HEK293 (cell line): Measurements from ENCODE around the gene PITRM1.

Experiments
- CTCF ChIA-PET: fragments of 350-600 bp; formaldehyde crosslinking; extraction: SDS; loops from one replicate; lab custom pipeline; 2021; ENCODE audit warnings: antibody characterized with exemption; lab: Yijun Ruan, JAX
- POLR2A ChIA-PET: fragments of 300-600 bp; formaldehyde crosslinking; extraction: SDS; loops from one replicate; lab custom pipeline; 2020; ENCODE audit warnings: antibody characterized with exemption, inconsistent platforms; lab: Yijun Ruan, JAX
- H3K27ac ChIP-seq: fragments of 200-500 bp; sonication (Bioruptor generic); 2 replicates; pipeline ENCODE4 v1.5.1; 2014; ENCODE audit warnings: low read depth, low read length, control low read depth, inconsistent platforms; ENCODE audit errors: extremely low read depth
- H3K36me3 ChIP-seq, 2 experiments: fragments of 200-500 bp in 1 of 2; sonication (Bioruptor generic) in 1 of 2; 1 replicate in 1 of 2; 2 replicates in 1 of 2; pipeline ENCODE4 v1.5.1; 2014 to 2017; ENCODE audit warnings: inconsistent platforms in 2 of 2, low read length in 2 of 2; ENCODE audit not compliant: control insufficient read depth in 2 of 2, insufficient read depth in 1 of 2
- H3K4me1 ChIP-seq: fragments of 200-500 bp; sonication (Bioruptor generic); 2 replicates; pipeline ENCODE4 v1.5.1; 2014; ENCODE audit warnings: mild to moderate bottlenecking, low read length, inconsistent platforms; ENCODE audit not compliant: control insufficient read depth, insufficient read depth
- H3K4me3 ChIP-seq: 2 replicates; pipeline ENCODE4 v1.5.1; 2011; ENCODE audit warnings: low read depth, mild to moderate bottlenecking, control low read depth, low read length, moderate library complexity
- H3K9me3 ChIP-seq: fragments of 200-500 bp; sonication (Bioruptor generic); 2 replicates; pipeline ENCODE4 v1.5.1; 2014; ENCODE audit warnings: low read depth, low read length, inconsistent platforms; ENCODE audit not compliant: control insufficient read depth, insufficient read depth
- GLI4 ChIP-seq: fragments of 450-650 bp; formaldehyde crosslinking; IDR thresholded peaks from 2 replicates; pipeline ENCODE4 v1.5.1; 2016; ENCODE audit warnings: missing biosample characterization, missing genetic modification characterization
- GLIS2 ChIP-seq: fragments of 450-650 bp; formaldehyde crosslinking; IDR thresholded peaks from 2 replicates; pipeline ENCODE4 v1.5.1; 2016; ENCODE audit warnings: missing biosample characterization, missing genetic modification characterization
- IKZF3 ChIP-seq: fragments of 450-650 bp; IDR thresholded peaks from 2 replicates; pipeline ENCODE4 v1.5.0; 2018; ENCODE audit warnings: missing biosample characterization, mild to moderate bottlenecking, missing genetic modification characterization, moderate library complexity
- KLF10 ChIP-seq: fragments of 450-650 bp; IDR thresholded peaks from 2 replicates; pipeline ENCODE4 v1.5.1; 2018; ENCODE audit warnings: missing biosample characterization, mild to moderate bottlenecking, missing genetic modification characterization
- KLF8 ChIP-seq: fragments of 450-650 bp; formaldehyde crosslinking; IDR thresholded peaks from 2 replicates; pipeline ENCODE4 v1.5.1; 2016; ENCODE audit warnings: missing biosample characterization, missing genetic modification characterization
- PRDM1 ChIP-seq: fragments of 450-650 bp; formaldehyde crosslinking; IDR thresholded peaks from 2 replicates; pipeline ENCODE4; 2016; ENCODE audit warnings: missing biosample characterization, missing genetic modification characterization
- PRDM10 ChIP-seq: fragments of 450-650 bp; formaldehyde crosslinking; IDR thresholded peaks from 2 replicates; pipeline ENCODE4 v1.5.1; 2016; ENCODE audit warnings: missing biosample characterization, missing genetic modification characterization
- SCRT2 ChIP-seq: fragments of 450-650 bp; formaldehyde crosslinking; IDR thresholded peaks from 2 replicates; pipeline ENCODE4 v1.5.1; 2016; ENCODE audit warnings: missing biosample characterization, missing genetic modification characterization
- SP7 ChIP-seq: fragments of 450-650 bp; formaldehyde crosslinking; IDR thresholded peaks from 2 replicates; pipeline ENCODE4 v1.5.1; 2016; ENCODE audit warnings: missing biosample characterization, missing genetic modification characterization
- TSHZ1 ChIP-seq: fragments of 450-650 bp; formaldehyde crosslinking; IDR thresholded peaks from 2 replicates; pipeline ENCODE4 v1.5.1; 2016; ENCODE audit warnings: missing biosample characterization, missing genetic modification characterization, borderline replicate concordance
- YY1 ChIP-seq: fragments of 450-650 bp; formaldehyde crosslinking; IDR thresholded peaks from 2 replicates; pipeline ENCODE4 v1.5.1; 2018; ENCODE audit warnings: missing biosample characterization, missing genetic modification characterization
- ZBTB44 ChIP-seq: fragments of 450-650 bp; IDR thresholded peaks from 2 replicates; pipeline ENCODE4 v1.5.1; 2018; ENCODE audit warnings: missing biosample characterization, mild to moderate bottlenecking, missing genetic modification characterization
- ZBTB8A ChIP-seq: fragments of 450-650 bp; formaldehyde crosslinking; IDR thresholded peaks from 2 replicates; pipeline ENCODE4 v1.5.1; 2016; ENCODE audit warnings: missing biosample characterization, missing genetic modification characterization
- ZNF184 ChIP-seq: fragments of 450-650 bp; IDR thresholded peaks from 2 replicates; pipeline ENCODE4 v1.5.1; 2018; ENCODE audit warnings: missing biosample characterization, mild to moderate bottlenecking, missing genetic modification characterization
- ZNF362 ChIP-seq: fragments of 450-650 bp; formaldehyde crosslinking; IDR thresholded peaks from 2 replicates; pipeline ENCODE4 v1.5.1; 2016; ENCODE audit warnings: missing biosample characterization, missing genetic modification characterization
- ZNF449 ChIP-seq: fragments of 450-650 bp; formaldehyde crosslinking; IDR thresholded peaks from 2 replicates; pipeline ENCODE4 v1.5.1; 2017; ENCODE audit warnings: missing biosample characterization, mild to moderate bottlenecking, missing genetic modification characterization, moderate library complexity
- ZNF600 ChIP-seq: fragments of 450-650 bp; formaldehyde crosslinking; IDR thresholded peaks from 2 replicates; pipeline ENCODE4 v1.5.1; 2016; ENCODE audit warnings: missing biosample characterization, missing genetic modification characterization
- ZNF830 ChIP-seq: fragments of 450-650 bp; IDR thresholded peaks from 2 replicates; pipeline ENCODE4 v1.5.0; 2018; ENCODE audit warnings: missing biosample characterization, missing genetic modification characterization, low read depth, mild to moderate bottlenecking, moderate library complexity
- ZXDB ChIP-seq: fragments of 450-650 bp; formaldehyde crosslinking; IDR thresholded peaks from 2 replicates; pipeline ENCODE4 v1.5.1; 2016; ENCODE audit warnings: missing biosample characterization, missing genetic modification characterization
- TF ChIP-seq, protein P1 (sequence below): fragments of 450-650 bp; formaldehyde crosslinking; IDR thresholded peaks from 2 replicates; pipeline ENCODE4 v1.5.1; 2016; ENCODE audit warnings: missing biosample characterization, missing genetic modification characterization
- TF ChIP-seq, protein P2 (sequence below): fragments of 450-650 bp; formaldehyde crosslinking; IDR thresholded peaks from 2 replicates; pipeline ENCODE4 v1.5.1; 2016; ENCODE audit warnings: missing biosample characterization, missing genetic modification characterization

PITRM1 gene

GRCh38 chr10:3095373-3096139 is 77.0 kb downstream of the PITRM1 start:
- Histone ChIP-seq H3K4me3 (peak overlapping the region; percentile 10; the same call in 1 of the 2 replicates), H3K4me1 (peaks cover 13% of the 10 kb centered on the region), H3K9me3 (no peaks in the 10 kb centered on the region), H3K27ac (peak overlapping the region; percentile 42), H3K36me3 (peaks cover 10 to 29% of the 10 kb centered on the region in 2 experiments; a peak in 2 of 3 replicates)
- ChIA-PET CTCF (interaction anchor here (0.5 to 1.0 kb wide), 5 partner anchors 23 to 1719 kb away, joined by 3 to 8 read pairs (median 4); no protein-coding TSS in a partner anchor), POLR2A (interaction anchor here (1.2 to 2.0 kb wide), 4 partner anchors 14 to 77 kb away, joined by 5 to 8 read pairs (median 6); partner anchors contain the start of gene PITRM1)
- TF ChIP-seq SP7 (tag by site-specific recombination) (peak; percentile 70; the same call in 1 of the 2 replicates), TSHZ1 (peak; percentile 53; the same call in 1 of the 2 replicates), KLF8 (tag by site-specific recombination) (peak; percentile 69; the same call in 1 of the 2 replicates), ZBTB44 (peak; percentile 81), KLF10 (tag by site-specific recombination) (peak; percentile 46; the same call in 1 of the 2 replicates), ZNF362 (tag by site-specific recombination) (0 out of 2 replicates have a peak, but pooled peaks have one; percentile 48), ZNF449 (tag by site-specific recombination) (peak; percentile 54; the same call in 1 of the 2 replicates), ZXDB (0 out of 2 replicates have a peak, but pooled peaks have one; percentile 31), SCRT2 (tag by site-specific recombination) (peak; percentile 56; the same call in 1 of the 2 replicates), ZNF830 (tag by site-specific recombination) (no peak), PRDM10 (tag by site-specific recombination) (peak; percentile 72), GLIS2 (tag by site-specific recombination) (no peak), YY1 (no peak), IKZF3 (tag by site-specific recombination) (peak; percentile 10; the same call in 1 of the 2 replicates), ZBTB8A (tag by site-specific recombination) (peak; percentile 79), PRDM1 (tag by site-specific recombination) (peak; percentile 80), GLI4 (no peak), ZNF600 (tag by site-specific recombination) (peak; percentile 66), ZNF184 (no peak; the same call in 1 of the 2 replicates)
- TF ChIP-seq, protein P1, sequence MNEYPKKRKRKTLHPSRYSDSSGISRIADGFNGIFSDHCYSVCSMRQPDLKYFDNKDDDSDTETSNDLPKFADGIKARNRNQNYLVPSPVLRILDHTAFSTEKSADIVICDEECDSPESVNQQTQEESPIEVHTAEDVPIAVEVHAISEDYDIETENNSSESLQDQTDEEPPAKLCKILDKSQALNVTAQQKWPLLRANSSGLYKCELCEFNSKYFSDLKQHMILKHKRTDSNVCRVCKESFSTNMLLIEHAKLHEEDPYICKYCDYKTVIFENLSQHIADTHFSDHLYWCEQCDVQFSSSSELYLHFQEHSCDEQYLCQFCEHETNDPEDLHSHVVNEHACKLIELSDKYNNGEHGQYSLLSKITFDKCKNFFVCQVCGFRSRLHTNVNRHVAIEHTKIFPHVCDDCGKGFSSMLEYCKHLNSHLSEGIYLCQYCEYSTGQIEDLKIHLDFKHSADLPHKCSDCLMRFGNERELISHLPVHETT (tag by site-specific recombination): peak; percentile 78; the same call in 1 of the 2 replicates
- TF ChIP-seq, protein P2, sequence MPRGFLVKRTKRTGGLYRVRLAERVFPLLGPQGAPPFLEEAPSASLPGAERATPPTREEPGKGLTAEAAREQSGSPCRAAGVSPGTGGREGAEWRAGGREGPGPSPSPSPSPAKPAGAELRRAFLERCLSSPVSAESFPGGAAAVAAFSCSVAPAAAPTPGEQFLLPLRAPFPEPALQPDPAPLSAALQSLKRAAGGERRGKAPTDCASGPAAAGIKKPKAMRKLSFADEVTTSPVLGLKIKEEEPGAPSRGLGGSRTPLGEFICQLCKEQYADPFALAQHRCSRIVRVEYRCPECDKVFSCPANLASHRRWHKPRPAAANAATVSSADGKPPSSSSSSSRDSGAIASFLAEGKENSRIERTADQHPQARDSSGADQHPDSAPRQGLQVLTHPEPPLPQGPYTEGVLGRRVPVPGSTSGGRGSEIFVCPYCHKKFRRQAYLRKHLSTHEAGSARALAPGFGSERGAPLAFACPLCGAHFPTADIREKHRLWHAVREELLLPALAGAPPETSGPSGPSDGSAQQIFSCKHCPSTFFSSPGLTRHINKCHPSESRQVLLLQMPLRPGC (tag by site-specific recombination): peak; percentile 81
